ENCODE measurements around the gene SIRT4.

Gene SIRT4

DNA sequence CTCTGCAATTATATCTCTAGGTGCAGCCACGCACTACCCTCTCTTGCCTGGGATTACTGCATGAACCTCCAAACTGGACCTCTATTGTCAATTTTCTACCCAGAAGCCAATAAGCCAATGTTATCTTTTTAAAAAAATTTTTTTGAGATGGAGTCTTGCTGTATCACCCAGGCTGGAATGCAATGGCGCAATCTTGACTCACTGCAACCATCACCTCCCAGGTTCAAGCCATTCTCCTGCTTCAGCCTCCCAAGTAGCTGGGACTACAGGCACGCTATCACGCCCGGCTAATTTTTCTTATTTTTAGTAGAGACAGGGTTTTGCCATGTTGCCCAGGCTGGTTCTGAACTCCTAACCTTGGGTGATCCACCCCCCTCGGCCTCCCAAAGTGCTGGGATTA, 25.4 kb upstream of the SIRT4 start:
- TF ChIP-seq, protein P1, sequence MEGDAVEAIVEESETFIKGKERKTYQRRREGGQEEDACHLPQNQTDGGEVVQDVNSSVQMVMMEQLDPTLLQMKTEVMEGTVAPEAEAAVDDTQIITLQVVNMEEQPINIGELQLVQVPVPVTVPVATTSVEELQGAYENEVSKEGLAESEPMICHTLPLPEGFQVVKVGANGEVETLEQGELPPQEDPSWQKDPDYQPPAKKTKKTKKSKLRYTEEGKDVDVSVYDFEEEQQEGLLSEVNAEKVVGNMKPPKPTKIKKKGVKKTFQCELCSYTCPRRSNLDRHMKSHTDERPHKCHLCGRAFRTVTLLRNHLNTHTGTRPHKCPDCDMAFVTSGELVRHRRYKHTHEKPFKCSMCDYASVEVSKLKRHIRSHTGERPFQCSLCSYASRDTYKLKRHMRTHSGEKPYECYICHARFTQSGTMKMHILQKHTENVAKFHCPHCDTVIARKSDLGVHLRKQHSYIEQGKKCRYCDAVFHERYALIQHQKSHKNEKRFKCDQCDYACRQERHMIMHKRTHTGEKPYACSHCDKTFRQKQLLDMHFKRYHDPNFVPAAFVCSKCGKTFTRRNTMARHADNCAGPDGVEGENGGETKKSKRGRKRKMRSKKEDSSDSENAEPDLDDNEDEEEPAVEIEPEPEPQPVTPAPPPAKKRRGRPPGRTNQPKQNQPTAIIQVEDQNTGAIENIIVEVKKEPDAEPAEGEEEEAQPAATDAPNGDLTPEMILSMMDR (IDR thresholded peaks at IDR 0.05), result no peak
- no peaks in the 10 kb centered on the region for H3K36me3 ChIP-seq
- no peaks in the 10 kb centered on the region for H3K4me1 ChIP-seq (ENCODE audit: control insufficient read depth in 1 of 2, insufficient read depth in 1 of 2, low read depth in 1 of 2, low read length in 1 of 2)
- no peaks in the 10 kb centered on the region for H3K9me3 ChIP-seq
- no peak overlapping the region for H3K27ac ChIP-seq
- peaks cover 9% of the 10 kb centered on the region for H3K27me3 ChIP-seq
- H3K4me3 ChIP-seq (ENCODE audit: low read depth in 1 of 2, low read length in 1 of 2), result no peak overlapping the region

DNA sequence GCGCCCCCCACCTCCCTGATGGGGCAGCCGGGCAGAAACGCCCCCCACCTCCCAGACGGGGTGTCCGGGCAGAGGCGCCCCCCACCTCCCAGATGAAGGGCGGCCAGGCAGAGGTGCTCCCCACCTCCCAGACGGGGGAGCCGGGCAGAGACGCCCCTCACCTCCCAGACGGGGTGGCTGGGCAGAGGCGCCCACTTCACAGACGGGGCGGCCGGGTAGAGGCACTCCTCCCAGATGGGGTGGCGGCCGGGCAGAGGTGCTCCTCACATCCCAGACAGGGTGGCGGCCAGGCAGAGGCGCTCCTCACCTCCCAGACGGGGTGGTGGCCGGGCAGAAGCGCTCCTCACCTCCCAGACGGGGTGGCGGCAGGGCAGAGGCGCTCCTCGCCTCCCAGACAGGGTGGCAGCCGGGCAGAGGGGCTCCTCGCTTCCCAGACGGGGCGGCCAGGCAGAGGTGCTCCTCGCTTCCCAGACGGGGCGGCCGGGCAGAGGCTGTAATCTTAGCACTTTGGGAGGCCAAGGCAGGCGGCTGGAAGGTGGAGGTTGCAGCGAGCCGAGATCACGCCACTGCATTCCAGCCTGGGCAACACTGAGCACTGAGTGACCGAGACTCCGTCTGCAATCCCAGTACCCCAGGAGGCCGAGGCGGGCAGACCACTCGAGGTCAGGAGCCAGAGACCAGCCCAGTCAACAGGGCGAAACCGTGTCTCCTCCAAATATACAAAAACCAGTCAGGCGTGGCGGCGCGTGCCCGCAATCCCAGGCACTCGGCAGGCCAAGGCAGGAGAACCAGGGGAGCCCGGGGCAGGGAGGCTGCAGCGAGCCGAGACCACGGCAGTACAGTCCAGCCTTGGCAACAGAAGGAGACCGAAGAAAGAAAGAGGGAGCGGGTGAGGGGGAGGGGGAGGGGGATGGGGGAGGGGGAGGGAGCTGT, 23.7 kb upstream of the SIRT4 start:
- no peak overlapping the region for H3K4me3 ChIP-seq (ENCODE audit: low read depth in 1 of 2, low read length in 1 of 2)
- peaks cover 9% of the 10 kb centered on the region for H3K27me3 ChIP-seq
- H3K27ac ChIP-seq, result no peak overlapping the region
- no peaks in the 10 kb centered on the region for H3K36me3 ChIP-seq
- no peaks in the 10 kb centered on the region for H3K9me3 ChIP-seq
- H3K4me1 ChIP-seq (ENCODE audit: control insufficient read depth in 1 of 2, insufficient read depth in 1 of 2, low read depth in 1 of 2, low read length in 1 of 2), result no peaks in the 10 kb centered on the region
- TF ChIP-seq, protein P1 (IDR thresholded peaks at IDR 0.05), result no peak

DNA sequence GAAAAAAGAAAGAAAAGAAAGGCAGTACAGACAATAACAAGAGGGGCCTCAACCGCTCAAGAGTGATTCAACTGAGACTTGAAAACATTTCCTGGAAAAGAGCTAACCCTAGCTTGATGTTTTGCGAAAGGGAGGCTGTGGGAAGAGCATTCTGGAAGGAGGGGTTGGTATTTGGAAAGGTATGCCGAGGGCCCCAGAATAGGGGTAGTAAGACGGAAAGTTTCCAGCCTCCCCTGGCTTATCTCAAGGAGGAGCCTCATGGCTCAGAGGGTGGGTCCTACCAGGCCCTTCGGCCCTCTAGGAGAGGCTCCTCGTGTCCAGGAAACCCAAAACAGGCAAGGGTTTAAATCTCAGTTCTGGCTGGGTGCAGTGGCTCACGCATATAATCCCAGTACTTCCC, 18.8 kb upstream of the SIRT4 start:
- Histone ChIP-seq H3K9me3 (no peaks in the 10 kb centered on the region), H3K4me1 (ENCODE audit: control insufficient read depth in 1 of 2, insufficient read depth in 1 of 2, low read depth in 1 of 2, low read length in 1 of 2) (no peaks in the 10 kb centered on the region), H3K36me3 (no peaks in the 10 kb centered on the region), H3K27ac (no peak overlapping the region), H3K4me3 (ENCODE audit: low read depth in 1 of 2, low read length in 1 of 2) (no peak overlapping the region), H3K27me3 (no peaks in the 10 kb centered on the region)
- TF ChIP-seq, protein P1 (IDR thresholded peaks at IDR 0.05), result no peak

DNA sequence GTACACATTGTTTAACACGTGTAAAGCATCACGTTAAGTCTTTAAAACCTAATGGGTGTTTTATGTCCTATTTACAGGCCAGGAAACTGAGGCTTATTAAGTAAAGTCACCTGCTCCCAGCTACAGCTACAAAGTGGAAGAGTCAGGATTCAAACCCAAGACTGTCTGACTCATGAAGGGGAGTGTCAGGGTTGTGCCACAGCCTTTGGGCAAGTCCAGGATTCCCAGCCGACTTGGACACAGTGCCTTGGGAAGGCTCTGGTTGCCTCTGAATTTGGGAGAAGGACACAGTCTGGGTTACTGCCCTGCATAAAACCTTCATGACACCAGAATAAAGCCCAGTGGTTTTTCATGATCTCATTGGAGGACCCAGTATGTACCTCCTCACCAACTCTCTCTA, 17.7 kb upstream of the SIRT4 start:
- H3K27me3 ChIP-seq, result no peaks in the 10 kb centered on the region
- TF ChIP-seq, protein P1 (IDR thresholded peaks at IDR 0.05), result no peak
- no peak overlapping the region for H3K4me3 ChIP-seq (ENCODE audit: low read depth in 1 of 2, low read length in 1 of 2)

DNA sequence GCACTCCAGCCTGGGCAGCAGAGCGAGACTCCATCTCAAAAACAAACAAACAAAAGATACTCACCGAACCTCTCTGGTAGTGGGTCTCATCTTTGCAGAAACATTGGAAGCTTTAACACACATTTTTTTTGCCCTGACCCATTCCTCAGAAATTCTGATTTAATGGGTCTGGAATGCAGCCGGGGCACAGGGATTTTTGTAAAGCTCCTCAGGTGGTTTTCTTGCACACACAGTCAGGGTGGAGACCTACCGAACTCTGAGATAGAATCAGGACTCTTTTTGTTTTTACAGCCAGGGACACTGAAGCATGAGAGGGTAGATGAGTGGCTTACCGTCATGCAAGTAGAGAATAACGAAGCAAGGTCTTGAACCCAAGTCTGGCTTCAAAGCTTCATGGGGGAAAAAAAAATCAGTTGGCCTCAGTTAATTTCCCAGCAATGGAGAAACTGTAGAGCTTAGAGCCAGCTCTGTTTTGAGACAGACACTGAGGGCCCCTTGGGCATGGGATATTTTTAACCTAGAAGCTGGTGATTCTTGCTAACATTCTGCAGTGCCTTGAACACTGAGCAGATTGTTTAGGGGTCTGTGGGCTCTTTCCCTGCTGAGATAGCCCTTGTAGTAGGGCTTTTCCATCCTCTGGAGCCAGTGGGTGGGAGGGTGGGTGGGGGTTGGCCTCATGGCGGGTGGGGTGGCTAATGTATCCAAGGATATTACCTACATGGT, 15.2 kb upstream of the SIRT4 start:
- no peak overlapping the region for H3K4me3 ChIP-seq (ENCODE audit: low read depth in 1 of 2, low read length in 1 of 2)
- H3K27me3 ChIP-seq, result no peaks in the 10 kb centered on the region
- TF ChIP-seq, protein P1 (IDR thresholded peaks at IDR 0.05), result no peak
- H3K4me1 ChIP-seq (ENCODE audit: control insufficient read depth in 1 of 2, insufficient read depth in 1 of 2, low read depth in 1 of 2, low read length in 1 of 2), result peaks cover 15 to 18% of the 10 kb centered on the region in 2 experiments
- no peak overlapping the region for H3K27ac ChIP-seq
- no peaks in the 10 kb centered on the region for H3K36me3 ChIP-seq
- H3K9me3 ChIP-seq, result no peaks in the 10 kb centered on the region

More for the DNA sequence above, 17.7 kb upstream of the SIRT4 start:
- Histone ChIP-seq H3K4me1 (ENCODE audit: control insufficient read depth in 1 of 2, insufficient read depth in 1 of 2, low read depth in 1 of 2, low read length in 1 of 2) (no peaks in the 10 kb centered on the region), H3K27ac (no peak overlapping the region), H3K36me3 (no peaks in the 10 kb centered on the region), H3K9me3 (no peaks in the 10 kb centered on the region)
